Astrocyte of the spinal cord (primary cell): ENCODE measurements around the gene P2RY8.

ENCODE experiments used
- DNase-seq: peaks from one replicate; pipeline ENCODE4 v3.0.0; 2011; ENCODE audit warnings: low read depth, low spot score
- H3K4me3 ChIP-seq: 2 replicates; pipeline ENCODE4 v1.5.1; 2011; ENCODE audit warnings: low read depth, mild to moderate bottlenecking, low read length, moderate library complexity
- in situ Hi-C: cut with HindIII; loops from 2 replicates; pipeline ENCODE4 v1.10.0; 2017; ENCODE audit warnings: low sequenced_read_pairs
- TF ChIP-seq, protein P1 (sequence below): IDR thresholded peaks from 2 replicates; pipeline ENCODE4 v1.5.1; 2012; ENCODE audit warnings: low read depth, mild to moderate bottlenecking, low read length, inconsistent platforms

The P2RY8 gene

GRCh38 chrX:1444561-1445500 is 92.2 kb downstream of the P2RY8 start:
- H3K4me3 ChIP-seq, result no peak overlapping the region
- no peak for DNase-seq
- TF ChIP-seq, protein P1, sequence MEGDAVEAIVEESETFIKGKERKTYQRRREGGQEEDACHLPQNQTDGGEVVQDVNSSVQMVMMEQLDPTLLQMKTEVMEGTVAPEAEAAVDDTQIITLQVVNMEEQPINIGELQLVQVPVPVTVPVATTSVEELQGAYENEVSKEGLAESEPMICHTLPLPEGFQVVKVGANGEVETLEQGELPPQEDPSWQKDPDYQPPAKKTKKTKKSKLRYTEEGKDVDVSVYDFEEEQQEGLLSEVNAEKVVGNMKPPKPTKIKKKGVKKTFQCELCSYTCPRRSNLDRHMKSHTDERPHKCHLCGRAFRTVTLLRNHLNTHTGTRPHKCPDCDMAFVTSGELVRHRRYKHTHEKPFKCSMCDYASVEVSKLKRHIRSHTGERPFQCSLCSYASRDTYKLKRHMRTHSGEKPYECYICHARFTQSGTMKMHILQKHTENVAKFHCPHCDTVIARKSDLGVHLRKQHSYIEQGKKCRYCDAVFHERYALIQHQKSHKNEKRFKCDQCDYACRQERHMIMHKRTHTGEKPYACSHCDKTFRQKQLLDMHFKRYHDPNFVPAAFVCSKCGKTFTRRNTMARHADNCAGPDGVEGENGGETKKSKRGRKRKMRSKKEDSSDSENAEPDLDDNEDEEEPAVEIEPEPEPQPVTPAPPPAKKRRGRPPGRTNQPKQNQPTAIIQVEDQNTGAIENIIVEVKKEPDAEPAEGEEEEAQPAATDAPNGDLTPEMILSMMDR, result no peak
- in situ Hi-C loops, result no loop called here

- no peak for DNase-seq
- in situ Hi-C loops, result no loop called here
These were observed 93.4 kb downstream of the P2RY8 start for GRCh38 chrX:1443496-1444075.

DNA sequence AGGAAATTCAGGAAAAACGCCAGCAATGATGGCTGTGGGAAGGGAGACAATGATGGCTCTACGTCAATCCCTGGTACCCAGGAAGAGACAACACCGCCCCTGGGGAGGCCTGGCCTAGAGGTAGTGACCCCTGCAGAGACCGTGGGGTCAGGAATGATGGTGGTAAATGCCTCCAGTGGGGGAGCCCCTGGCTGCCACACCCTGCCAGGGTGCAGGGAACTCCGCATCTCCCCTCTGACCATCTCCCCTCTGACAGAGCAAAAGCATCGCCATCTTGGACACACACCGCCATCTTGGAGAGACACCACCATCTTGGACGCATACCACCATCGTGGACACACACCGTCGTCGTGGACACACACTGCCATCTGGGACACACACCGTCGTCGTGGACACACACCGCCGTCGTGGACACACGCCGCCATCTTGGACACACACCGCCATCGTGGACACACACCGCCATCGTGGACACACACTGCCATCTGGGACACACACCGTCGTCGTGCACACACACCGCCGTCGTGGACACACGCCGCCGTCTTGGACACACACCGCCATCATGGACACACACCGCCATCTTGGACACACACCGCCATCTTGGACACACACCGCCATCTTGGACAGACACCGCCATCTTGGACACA is 94.1 kb downstream of the P2RY8 start:
- no peak overlapping the region for H3K4me3 ChIP-seq
- TF ChIP-seq, protein P1, result no peak
- in situ Hi-C loops, result no loop called here
- no peak for DNase-seq

More at GRCh38 chrX:1443496-1444075, 93.4 kb downstream of the P2RY8 start:
- TF ChIP-seq, protein P1, result no peak
- no peak overlapping the region for H3K4me3 ChIP-seq

DNA sequence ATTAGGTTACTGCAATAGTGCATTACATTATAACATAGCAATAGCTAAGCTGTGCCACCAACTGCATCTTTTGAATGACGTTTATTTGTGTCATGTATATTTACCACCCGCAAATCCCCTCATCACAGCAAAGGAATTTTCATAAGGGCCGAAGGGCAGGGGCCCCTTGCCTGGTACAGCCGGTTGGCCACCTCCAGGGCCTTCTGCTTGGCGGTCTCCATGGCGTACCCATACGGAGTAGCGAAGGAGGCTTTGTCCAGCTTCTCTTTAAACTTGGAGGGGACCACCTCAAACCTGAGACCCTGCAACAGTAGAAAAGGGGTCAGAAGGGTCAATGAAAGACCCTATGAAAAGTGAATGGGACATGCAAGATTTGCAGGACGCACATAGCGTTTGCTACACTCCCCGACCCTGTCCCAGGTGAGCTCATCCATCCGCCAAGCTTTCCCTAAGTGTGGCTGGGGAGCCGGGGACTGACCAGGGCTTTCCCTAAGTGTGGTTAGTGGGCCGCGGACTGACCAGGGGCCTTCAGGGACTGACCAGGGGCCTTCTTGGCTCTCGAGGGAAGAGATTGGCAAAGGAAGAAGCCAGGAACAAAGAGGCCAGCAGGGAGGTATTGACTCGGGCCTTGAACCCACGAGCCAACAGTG is 94.8 kb downstream of the P2RY8 start:
- H3K4me3 ChIP-seq, result no peak overlapping the region
- in situ Hi-C loops, result no loop called here
- no peak for DNase-seq
- TF ChIP-seq, protein P1, result no peak

DNA sequence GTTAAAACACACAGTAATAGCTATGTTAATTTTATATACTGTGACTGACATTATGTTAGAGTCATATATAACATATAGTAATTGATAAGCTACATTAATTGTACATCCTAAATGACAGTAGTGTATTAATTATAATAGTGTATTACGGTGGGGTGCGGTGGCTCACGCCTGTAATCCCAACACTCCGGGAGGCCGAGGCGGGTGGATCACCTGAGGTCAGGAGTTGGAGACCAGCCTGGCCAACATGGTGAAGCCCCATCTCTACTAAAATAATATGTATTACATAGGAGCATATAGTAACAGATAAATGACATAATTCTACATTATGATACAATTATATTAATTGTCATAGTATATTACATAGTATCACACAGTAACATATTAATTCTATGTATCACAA is 96.5 kb downstream of the P2RY8 start:
- in situ Hi-C loops, result no loop called here
- TF ChIP-seq, protein P1, result no peak

DNA sequence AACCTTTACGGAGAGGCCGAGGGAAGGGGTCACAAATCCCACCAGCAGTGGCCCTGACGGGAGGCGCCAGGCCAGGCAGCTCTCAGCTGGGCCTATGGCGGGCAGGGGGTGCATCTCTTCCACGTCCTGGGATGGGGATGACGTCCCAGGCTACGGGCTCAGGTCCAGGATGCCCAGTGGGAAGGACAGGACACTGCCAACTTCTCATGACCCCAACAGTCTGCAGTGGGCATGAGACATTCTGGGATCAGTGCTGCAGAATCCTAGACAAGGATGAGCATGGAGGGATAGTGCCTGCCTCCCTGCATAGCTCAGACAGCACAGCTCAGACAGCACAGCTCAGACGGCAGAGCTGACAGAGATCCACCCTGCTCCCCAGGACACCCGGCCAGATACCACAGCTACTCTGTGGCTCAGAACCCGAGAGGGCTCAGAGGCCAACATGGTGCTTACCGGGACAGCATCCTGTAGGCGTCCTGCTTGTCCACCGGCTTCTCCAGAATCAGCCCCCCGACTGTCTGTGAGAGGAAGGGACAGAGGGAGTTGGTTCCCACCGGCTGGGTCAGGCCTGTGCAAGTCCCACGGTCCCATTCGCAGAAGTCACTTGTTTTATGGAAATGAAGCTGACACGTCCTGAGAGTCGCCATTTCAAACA is 101.6 kb downstream of the P2RY8 start:
- no peak overlapping the region for H3K4me3 ChIP-seq
- in situ Hi-C loops, result no loop called here
- DNase-seq, result no peak
- TF ChIP-seq, protein P1, result no peak

More for the DNA sequence above, 96.5 kb downstream of the P2RY8 start:
- H3K4me3 ChIP-seq, result no peak overlapping the region
- DNase-seq, result no peak
